Muscle of back (tissue), 11 donors: ENCODE results near the gene CNMD. TPM values are rescaled to one million over a fixed set of nuclear protein-coding genes. Genes with fewer than 3 reads are reported as not detected.
"Not testable (repeated sequence)": the region's sequence is repeated elsewhere in the genome, so short reads cannot be mapped to it uniquely, and the experiment has no call there.

Experiments used
- DNase-seq, 3 donors: peaks; one replicate each; pipeline versions ENCODE4 v3.0.0 to v3.0.0-alpha.2; 2013
- polyA plus RNA-seq, 10 donors: library from polyadenylated mRNA; unstranded; fragments of 120-200 nt; gene quantifications; one replicate each; pipeline ENCODE4 v1.2.1, GENCODE V29; 2013; ENCODE audit not compliant: insufficient read length in 10 of 10

CNMD gene
- polyA plus RNA-seq, 10 donors, result 0.44 to 1.4 (median 0.95) TPM

GRCh38 chr13:52686376-52686775 is 53.2 kb downstream of the CNMD start:
- no peak for DNase-seq

- DNase-seq, result not testable (repeated sequence)
These were observed 53.8 kb downstream of the CNMD start for GRCh38 chr13:52685806-52686205.

DNA sequence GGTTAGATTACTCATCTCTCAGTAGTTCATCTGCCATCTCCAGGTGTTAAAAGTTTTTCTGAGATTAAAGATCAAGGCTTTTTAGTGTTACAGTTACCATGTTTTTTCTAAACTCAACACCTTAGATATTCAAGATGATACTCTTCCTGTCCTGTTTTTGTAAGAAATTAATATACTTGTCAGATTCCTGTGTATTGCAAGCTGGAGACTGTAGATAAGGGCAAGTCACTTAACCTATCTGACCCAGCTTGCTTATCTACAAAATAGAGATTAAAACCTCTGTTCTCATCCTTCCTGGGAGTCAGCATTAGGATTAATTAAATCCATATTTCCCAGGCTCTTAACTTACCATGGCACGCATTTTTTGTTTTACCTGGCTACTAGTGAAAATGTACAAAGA is 61.8 kb downstream of the CNMD start:
- DNase-seq, result no peak

DNA sequence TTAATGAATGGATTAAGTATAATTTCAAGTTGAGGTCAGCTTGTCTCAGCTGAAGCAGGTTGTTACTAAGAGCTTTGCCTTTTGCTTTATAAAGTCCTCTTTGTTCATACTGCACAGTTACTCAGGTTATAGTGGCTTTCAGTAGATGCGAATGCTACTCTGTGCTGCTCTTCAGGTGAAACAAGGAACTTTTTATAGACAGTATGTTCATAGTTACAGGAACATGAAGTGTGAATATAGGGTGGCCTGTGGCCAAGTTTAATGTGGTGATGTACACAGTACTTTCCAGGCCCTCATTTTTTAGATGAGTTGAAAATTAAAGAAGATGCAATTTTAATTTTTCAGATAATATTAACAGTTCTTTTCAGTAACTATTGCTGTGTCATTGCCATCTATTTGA is 66.2 kb downstream of the CNMD start:
- no peak for DNase-seq

DNA sequence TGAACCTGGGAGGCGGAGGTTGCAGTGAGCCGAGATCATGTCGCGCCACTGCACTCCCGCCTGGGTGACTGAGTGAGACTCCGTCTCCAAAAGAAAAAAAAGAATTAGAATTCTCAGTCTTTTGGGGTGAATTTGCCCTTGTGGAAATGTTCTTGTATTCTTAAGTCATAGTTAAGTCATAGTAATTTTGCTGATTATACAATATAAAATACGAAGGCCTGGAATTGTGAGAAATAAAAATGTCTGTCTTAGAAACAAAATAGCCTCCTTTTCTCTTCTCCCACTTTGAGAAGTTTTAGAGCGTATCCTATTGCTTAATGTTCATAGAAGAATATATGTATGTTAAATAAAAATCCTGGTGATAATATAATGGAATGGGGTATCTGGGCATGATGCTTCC is 68.9 kb downstream of the CNMD start:
- DNase-seq, result no peak

DNA sequence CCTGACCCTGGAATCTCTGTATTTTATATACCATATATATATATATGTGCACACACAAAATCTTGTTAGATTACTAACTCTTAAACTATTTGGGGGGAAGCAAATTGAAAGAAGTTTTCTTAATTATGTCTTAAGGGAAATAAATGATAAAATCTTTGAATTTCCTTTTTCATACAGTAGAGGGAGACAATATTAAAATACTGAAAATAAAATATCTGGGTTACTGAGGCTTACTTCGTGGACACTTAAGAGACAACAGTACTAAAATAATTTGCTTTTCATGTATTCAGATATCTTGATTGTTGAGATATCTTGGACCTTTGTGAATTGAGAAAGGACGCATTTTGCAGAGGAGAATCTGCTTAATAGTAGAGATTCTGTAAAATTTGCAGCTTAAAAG is 69.9 kb downstream of the CNMD start:
- DNase-seq, result no peak

- DNase-seq, result no peak
These were observed 74.3 kb downstream of the CNMD start for GRCh38 chr13:52665325-52665724.

DNA sequence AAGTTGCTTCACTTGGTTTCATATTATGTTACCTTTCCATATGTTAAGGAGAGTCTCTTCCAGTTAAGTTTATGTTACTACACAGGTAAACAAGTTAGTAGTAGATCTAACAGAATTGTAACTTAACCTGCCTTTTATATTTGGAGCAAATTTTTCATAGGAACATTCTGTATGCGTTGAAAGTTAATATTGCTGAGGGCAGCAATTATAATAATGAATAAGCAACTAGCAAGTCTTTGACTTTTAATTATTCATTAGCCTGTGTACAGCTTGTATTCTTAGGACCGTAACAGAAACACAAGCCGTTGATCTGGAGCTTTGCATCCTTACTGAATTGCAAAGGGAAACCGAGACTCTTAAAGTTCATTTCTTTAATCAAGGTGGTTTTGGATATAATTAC is 75.3 kb downstream of the CNMD start:
- no peak for DNase-seq

GRCh38 chr13:52659340-52659739 is 80.3 kb downstream of the CNMD start:
- DNase-seq, result no peak

Other genes starting within 250 kb of the CNMD start
- 10 to 100 TPM in 7 of 10 donors, 1 to 10 TPM in 3; 8.3 to 14.5 (median 10.5) TPM for gene HNRNPA1L2, start 97.4 kb downstream of the CNMD start, polyA plus RNA-seq
- 10 to 100 TPM; 36.4 to 44.6 (median 39.9) TPM for gene SUGT1, start 87.0 kb downstream of the CNMD start, polyA plus RNA-seq
- gene PCDH8, start 108.8 kb upstream of the CNMD start, polyA plus RNA-seq, result 1 to 10 TPM in 1 of 10 donors, under 1 TPM in 9; 0.49 to 1.3 (median 0.62) TPM